K562 (cell line): ENCODE results near the gene MICALL2. TPM values are rescaled to one million over a fixed set of nuclear protein-coding genes. Genes with fewer than 3 reads are reported as not detected.

Experiments used
- ADNP ChIP-seq: fragments of 200-800 bp; sonication (Bioruptor generic); IDR thresholded peaks from 2 replicates; pipeline ENCODE4 v1.6.1; 2016; ENCODE audit warnings: missing genetic modification characterization, missing compliant biosample characterization
- DIDO1 ChIP-seq: fragments of 450-650 bp; IDR thresholded peaks from 2 replicates; pipeline ENCODE4 v1.6.1; 2016; ENCODE audit warnings: low read depth, missing biosample characterization, missing genetic modification characterization
- HDAC3 ChIP-seq: fragments of 450-650 bp; IDR thresholded peaks from 2 replicates; pipeline ENCODE4 v1.6.1; 2018; ENCODE audit warnings: borderline replicate concordance, mild to moderate bottlenecking, moderate library complexity; ENCODE audit not compliant: partially characterized antibody
- KAT8 ChIP-seq: fragments of 450-650 bp; IDR thresholded peaks from 2 replicates; pipeline ENCODE4 v1.6.1; 2016; ENCODE audit warnings: low read depth, mild to moderate bottlenecking
- NFE2L1 ChIP-seq: fragments of 450-650 bp; IDR thresholded peaks from 2 replicates; pipeline ENCODE4 v1.6.1; 2016; ENCODE audit warnings: missing genetic modification characterization, low read depth, mild to moderate bottlenecking, missing compliant biosample characterization, moderate library complexity, borderline replicate concordance
- OTX1 ChIP-seq: fragments of 450-650 bp; formaldehyde crosslinking; IDR thresholded peaks from 2 replicates; pipeline ENCODE4 v1.4.0; 2022; ENCODE audit warnings: mild to moderate bottlenecking
- ZNF282 ChIP-seq: sonication (generic); formaldehyde crosslinking; IDR thresholded peaks from 2 replicates; pipeline ENCODE4 v1.8.1; 2023; ENCODE audit warnings: missing genetic modification reagents
- ZNF384 ChIP-seq: IDR thresholded peaks from 2 replicates; pipeline ENCODE4 v1.6.1; 2012; ENCODE audit warnings: low read depth, low read length, improper control_type of control experiment
- ZNF668 ChIP-seq: fragments of 250-450 bp; sonication (Bioruptor Pico); IDR thresholded peaks from 2 replicates; pipeline ENCODE4 v1.8.0; 2022; ENCODE audit warnings: mild to moderate bottlenecking, inconsistent platforms
- polyA plus RNA-seq, 8 experiments: library from polyadenylated mRNA; depleted of rRNA in 4 of 8; stranded (reverse) in 5 of 8; unstranded in 3 of 8; fragments of >200 nt; fragmentation: Nextera tagmentation in 2 of 8; fragmentation: Illumina TruSeq in 1 of 8; extraction: Ambion mirVana in 2 of 8; extraction: Trizol in 1 of 8; gene quantifications; 2 replicates each; pipeline versions ENCODE4 v1.2.1 to v1.2.3, GENCODE V29; 2011 to 2014; ENCODE audit warnings: inconsistent platforms in 1 of 8, missing spikeins in 1 of 8
- total RNA-seq, 7 experiments: library from RNA; depleted of rRNA in 6 of 7; stranded (reverse); fragments of >200 nt in 6 of 7; fragmentation: Illumina TruSeq in 2 of 7; extraction: Trizol in 2 of 7; gene quantifications; 2 replicates each; pipeline versions ENCODE4 v1.2.1 to v1.2.3, GENCODE V29; 2011 to 2021; ENCODE audit warnings: low replicate concordance in 1 of 7
- TF ChIP-seq, protein P1 (sequence below): sonication (generic); formaldehyde crosslinking; IDR thresholded peaks from 2 replicates; pipeline ENCODE4 v1.8.1; 2023; ENCODE audit warnings: mild to moderate bottlenecking, missing genetic modification reagents
- TF ChIP-seq, protein P2 (sequence below), 2 experiments: fragments of 450-650 bp in 1 of 2; sonication (generic) in 1 of 2; formaldehyde crosslinking in 1 of 2; IDR thresholded peaks in 1 of 2; conservative IDR thresholded peaks in 1 of 2; 2 replicates each; pipeline versions ENCODE4 v1.6.1 to v1.8.1; 2016 to 2023; ENCODE audit warnings: mild to moderate bottlenecking in 2 of 2, moderate library complexity in 2 of 2, inconsistent platforms in 1 of 2, missing genetic modification reagents in 1 of 2
- TF ChIP-seq, protein P3 (sequence below), 2 experiments: fragments of 450-650 bp; IDR thresholded peaks; 2 replicates each; pipeline ENCODE4 v1.6.1; 2016; ENCODE audit warnings: mild to moderate bottlenecking in 2 of 2, borderline replicate concordance in 1 of 2, low read depth in 1 of 2, moderate library complexity in 1 of 2

The MICALL2 gene
- total and polyA plus RNA-seq, 9 of the 15 experiments (the other 6 are each of a cell fraction or from before 2014, with no cell fraction given) = 1.8 to 103 (median 17.0) TPM

DNA sequence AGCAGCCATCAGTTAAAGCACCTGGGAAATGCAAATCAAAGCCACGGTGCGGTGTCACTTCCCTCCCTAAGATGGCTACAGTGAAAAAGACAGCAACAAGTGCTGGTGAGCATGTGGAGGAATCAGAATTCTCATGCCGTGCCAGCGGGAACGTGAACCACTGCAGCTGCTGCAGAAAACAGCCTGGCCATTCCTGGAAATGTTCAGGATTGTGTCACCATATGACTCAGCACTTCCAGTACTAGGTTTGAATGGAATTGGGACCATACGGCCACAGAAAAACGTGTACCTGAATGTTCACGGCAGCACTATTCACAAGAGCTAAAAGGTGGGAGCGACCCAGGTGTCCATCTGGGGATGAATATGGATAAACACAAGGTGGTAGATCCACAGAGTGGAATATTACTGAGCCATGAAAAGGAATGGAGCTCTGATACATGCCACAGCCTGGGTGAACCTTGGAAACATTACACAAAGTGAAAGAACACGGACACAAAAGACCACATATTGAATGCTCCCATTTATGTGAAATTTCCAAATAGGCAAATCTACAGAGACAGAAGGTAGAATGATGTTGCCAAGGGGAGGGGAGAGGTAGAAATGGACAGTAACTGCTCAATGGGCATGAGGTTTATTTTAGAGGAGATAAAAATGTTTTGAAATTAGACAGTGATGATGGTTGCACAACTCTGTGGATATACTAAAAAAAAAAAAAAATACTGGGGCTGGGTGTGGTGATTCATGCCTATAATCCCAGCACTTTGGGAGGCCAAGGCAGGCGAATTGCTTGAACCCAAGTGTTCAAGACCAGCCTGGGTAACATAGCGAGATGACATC, 61.6 kb downstream of the MICALL2 start (continued):
- TF ChIP-seq OTX1 (CRISPR knock-in tag) = no peak
- TF ChIP-seq, protein P1, sequence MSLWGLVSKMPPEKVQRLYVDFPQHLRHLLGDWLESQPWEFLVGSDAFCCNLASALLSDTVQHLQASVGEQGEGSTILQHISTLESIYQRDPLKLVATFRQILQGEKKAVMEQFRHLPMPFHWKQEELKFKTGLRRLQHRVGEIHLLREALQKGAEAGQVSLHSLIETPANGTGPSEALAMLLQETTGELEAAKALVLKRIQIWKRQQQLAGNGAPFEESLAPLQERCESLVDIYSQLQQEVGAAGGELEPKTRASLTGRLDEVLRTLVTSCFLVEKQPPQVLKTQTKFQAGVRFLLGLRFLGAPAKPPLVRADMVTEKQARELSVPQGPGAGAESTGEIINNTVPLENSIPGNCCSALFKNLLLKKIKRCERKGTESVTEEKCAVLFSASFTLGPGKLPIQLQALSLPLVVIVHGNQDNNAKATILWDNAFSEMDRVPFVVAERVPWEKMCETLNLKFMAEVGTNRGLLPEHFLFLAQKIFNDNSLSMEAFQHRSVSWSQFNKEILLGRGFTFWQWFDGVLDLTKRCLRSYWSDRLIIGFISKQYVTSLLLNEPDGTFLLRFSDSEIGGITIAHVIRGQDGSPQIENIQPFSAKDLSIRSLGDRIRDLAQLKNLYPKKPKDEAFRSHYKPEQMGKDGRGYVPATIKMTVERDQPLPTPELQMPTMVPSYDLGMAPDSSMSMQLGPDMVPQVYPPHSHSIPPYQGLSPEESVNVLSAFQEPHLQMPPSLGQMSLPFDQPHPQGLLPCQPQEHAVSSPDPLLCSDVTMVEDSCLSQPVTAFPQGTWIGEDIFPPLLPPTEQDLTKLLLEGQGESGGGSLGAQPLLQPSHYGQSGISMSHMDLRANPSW = no peak
- no peak for TF ChIP-seq HDAC3
- TF ChIP-seq ADNP = no peak
- TF ChIP-seq DIDO1 = no peak
- TF ChIP-seq ZNF282 (CRISPR knock-in tag) = no peak
- TF ChIP-seq ZNF668 (CRISPR knock-in tag) = no peak
- TF ChIP-seq NFE2L1 (tag) = peak; percentile 71
- TF ChIP-seq, protein P2, sequence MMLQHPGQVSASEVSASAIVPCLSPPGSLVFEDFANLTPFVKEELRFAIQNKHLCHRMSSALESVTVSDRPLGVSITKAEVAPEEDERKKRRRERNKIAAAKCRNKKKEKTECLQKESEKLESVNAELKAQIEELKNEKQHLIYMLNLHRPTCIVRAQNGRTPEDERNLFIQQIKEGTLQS (IDR thresholded peaks at IDR 0.05) = peak; percentile 82
- TF ChIP-seq, protein P2 (CRISPR knock-in tag; conservative IDR thresholded peaks at IDR 0.05) = no peak
- TF ChIP-seq ZNF384 = no peak
- TF ChIP-seq KAT8 = no peak
- TF ChIP-seq, protein P3, sequence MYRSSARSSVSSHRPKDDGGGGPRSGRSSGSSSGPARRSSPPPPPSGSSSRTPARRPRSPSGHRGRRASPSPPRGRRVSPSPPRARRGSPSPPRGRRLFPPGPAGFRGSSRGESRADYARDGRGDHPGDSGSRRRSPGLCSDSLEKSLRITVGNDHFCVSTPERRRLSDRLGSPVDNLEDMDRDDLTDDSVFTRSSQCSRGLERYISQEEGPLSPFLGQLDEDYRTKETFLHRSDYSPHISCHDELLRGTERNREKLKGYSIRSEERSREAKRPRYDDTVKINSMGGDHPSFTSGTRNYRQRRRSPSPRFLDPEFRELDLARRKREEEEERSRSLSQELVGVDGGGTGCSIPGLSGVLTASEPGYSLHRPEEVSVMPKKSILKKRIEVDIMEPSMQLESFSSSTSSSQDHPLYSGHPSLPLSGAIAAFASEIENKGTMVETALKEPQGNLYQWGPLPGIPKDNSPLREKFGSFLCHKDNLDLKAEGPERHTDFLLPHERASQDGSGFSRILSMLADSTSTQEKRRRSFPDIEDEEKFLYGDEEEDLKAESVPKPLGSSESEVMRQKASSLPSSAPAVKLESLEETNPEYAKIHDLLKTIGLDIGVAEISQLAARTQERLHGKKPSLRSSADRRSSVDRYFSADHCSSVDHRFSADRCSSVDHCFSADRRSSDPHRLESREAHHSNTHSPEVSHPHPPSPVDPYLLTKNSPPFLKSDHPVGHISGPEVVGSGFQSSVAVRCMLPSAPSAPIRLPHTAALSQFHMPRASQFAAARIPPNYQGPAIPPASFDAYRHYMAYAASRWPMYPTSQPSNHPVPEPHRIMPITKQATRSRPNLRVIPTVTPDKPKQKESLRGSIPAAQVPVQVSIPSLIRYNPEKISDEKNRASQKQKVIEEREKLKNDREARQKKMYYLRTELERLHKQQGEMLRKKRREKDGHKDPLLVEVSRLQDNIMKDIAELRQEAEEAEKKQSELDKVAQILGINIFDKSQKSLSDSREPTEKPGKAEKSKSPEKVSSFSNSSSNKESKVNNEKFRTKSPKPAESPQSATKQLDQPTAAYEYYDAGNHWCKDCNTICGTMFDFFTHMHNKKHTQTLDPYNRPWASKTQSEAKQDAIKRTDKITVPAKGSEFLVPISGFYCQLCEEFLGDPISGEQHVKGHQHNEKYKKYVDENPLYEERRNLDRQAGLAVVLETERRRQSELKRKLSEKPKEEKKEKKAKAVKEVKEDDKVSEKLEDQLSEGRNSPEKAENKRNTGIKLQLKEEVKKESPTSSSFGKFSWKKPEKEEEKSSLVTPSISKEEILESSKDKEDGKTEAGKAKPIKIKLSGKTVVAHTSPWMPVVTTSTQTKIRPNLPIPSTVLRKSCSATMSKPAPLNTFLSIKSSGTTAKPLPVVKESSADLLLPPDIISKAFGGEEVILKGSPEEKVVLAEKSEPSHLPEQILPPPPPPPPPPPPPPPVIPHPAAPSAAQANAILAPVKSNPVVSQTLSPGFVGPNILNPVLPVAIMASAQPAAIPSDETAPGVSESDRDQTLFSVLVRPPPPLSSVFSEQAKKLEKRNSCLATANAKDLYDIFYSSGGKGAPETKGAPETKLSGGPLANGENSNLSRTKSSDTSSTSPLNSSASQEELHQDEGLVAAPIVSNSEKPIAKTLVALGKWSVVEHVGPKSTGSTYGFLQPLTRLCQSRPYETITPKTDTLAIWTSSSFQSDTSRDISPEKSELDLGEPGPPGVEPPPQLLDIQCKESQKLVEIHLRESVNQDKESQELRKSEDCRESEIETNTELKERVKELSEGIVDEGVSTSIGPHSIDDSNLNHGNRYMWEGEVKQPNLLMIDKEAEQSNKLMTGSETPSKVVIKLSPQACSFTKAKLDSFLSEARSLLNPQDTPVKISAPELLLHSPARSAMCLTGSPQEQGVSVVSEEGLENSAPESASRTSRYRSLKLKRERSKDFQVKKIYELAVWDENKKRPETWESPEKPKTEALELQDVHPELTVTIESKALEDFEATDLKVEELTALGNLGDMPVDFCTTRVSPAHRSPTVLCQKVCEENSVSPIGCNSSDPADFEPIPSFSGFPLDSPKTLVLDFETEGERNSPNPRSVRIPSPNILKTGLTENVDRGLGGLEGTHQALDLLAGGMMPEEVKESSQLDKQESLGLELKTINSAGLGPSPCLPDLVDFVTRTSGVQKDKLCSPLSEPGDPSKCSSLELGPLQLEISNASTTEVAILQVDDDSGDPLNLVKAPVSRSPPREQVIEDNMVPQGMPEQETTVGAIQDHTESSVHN (IDR thresholded peaks at IDR 0.05; ENCODE audit: borderline replicate concordance in 1 of 2, low read depth in 1 of 2) = no peak
